Stimulated activated CD4-positive, alpha-beta T cell treated with anti-CD3 and anti-CD28 coated beads, Interleukin-2, amount 100 ng/mL, for 4 hours (primary cell): ENCODE results near the gene ARL2.
A peak's percentile ranks its signal among the peaks of the same experiment; 100 is the strongest.

ENCODE experiments used
- DNase-seq: peaks from one replicate; pipeline ENCODE4 v3.0.0-alpha.2; 2020; ENCODE audit warnings: low read depth

The ARL2 gene

DNA sequence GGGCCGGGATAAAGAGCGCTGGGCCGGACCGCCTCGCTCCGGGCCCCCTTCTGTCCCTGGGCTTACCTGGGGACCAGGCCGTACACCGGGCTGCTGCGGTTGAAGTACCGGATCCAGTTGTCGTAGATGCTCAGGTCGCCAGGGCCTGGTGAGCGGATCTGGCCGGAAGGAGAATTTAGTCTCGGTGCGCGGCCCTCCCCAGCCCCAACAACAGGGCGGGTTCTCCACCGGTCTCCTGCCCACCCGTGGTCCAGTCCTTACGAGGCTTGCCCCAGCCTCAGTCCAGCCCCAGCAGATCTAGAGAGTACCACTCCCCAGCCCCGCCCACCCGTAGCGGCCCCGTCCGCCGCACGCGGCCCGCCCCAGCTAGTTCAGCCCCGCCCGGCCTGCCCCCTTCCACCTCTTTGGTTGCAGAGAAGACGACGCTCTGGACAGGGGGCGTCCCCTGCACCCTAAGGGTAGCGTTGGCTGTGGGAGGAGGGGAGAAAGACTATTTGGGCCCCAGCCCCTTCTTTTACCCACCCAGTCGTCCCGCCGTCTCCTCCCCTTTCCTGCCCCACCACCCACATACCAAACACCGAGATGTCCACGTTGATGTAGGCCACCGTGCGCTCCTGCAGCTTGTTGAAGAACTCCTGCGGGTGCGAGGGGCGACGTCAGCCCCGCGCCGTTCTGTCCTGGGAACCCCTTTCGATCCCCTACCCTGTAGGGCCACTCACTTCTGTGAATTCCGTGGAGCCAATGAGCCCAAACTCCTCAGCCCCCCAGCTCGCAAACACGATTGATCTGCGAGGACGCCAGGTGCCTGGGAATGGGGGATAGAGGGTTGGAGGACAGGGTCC, 33.8 kb downstream of the ARL2 start:
- no peak for DNase-seq

DNA sequence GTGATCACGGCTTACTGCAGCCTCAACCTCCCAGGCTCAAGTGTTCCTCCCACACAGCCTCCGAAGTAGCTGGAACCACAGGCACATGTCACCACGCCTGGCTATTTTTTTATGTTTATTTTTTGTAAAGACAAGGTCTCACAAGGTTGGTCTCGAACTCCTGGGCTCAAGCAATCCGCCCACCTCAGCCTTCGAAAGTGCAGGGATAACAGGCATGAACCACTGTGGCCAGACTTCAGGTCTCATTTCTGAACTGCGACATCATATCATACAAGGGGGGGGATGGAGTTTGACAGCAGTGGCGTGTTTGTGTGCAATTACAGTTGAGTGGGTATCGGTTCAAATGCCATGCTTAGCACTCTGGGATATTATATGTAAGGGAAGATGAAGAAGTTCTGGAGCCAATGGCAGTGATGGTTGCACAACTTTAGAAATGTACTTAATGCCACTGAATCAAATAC, 37.5 kb downstream of the ARL2 start:
- no peak for DNase-seq

DNA sequence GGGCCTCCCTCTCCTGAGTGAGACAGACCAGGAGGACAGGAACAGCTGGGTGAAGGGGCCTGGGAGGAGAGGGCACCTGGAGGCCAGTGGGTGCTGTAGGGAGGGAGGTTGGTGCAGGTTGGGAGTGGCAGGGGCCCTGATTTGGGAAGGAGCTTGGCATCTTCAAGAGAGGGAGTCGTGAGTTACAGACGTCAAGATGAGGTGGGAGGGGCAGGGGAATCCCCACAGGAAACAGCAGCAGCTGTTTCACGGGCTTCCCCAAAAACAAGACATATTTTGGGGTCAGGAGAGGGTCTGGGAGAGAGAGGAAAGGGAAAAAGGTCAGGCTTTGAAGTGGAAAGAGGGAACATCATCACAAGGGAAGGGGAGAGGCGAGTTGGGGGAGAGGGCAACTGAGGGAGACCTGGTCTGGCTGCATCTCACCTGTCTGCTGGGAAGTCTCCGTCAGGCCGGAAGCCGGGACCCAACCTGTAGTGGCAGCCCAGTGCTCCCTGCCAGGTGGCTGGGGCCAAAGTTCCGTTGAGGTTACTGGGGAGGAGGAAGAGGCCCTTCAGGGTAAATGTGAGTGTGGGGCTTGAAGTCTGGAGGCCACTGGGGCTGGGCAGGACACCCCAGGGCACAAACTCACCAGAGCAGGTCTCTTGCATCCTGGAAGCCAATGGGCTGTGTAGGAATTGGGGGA, 40.0 kb downstream of the ARL2 start:
- DNase-seq, result peak; percentile 20

DNA sequence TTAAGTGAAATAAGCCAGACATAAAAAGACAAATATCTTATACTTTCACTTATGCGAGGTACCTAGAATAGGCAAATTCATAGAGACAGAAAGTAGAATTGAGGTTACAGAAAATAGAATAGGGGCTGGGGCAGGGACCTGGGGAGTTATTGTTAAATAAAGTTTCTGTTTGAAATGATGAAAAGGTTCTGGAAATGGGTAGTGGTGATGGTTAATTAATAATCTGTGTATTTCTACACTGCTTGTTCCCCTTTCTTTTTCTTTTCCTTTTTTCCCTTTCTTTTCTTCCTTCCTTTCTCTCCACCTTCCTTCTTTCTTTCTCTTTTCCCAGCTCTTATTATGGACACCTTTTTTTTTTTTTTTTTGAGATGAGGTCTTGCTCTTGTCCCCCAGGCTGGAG, 41.6 kb downstream of the ARL2 start:
- DNase-seq, result no peak

DNA sequence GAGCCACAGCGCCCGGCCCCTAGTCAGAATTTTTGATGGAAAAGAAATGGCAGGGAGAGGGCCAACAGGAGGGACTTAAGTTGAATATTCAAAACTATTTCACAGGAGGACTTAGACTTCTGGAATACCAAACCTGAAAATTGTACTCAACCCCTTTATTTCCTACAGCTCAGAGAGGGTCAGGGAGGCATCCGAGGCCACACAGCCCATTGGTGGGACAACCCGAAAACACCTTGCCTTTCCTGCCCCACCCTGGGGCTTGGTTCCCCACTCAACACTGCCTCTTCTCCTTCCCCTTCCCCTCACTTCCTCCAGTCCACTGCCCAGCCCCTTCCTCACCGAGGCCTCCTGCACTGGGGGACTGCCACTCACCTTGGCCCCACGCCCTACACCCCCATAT, 43.0 kb downstream of the ARL2 start:
- DNase-seq, result no peak

DNA sequence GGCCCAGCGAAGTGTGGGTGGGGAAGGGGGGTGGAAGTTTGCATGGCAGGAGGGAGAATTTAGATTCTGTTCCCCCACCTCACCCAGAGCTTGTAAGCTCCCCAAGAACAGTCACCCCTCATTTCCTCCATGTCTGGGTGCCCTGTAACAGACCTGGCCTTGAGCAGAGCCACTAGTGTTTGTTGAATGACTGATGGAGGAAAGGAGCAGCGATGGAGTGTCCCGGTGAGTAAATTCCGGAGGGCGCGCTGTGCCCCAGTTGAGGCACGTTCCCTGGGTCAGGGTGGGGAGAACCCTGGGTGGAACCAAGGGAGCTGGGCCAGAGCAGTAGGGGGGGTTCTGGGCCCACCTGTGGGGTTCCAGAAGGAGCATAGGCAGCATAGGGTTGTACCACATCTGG, 43.6 kb downstream of the ARL2 start:
- no peak for DNase-seq

DNA sequence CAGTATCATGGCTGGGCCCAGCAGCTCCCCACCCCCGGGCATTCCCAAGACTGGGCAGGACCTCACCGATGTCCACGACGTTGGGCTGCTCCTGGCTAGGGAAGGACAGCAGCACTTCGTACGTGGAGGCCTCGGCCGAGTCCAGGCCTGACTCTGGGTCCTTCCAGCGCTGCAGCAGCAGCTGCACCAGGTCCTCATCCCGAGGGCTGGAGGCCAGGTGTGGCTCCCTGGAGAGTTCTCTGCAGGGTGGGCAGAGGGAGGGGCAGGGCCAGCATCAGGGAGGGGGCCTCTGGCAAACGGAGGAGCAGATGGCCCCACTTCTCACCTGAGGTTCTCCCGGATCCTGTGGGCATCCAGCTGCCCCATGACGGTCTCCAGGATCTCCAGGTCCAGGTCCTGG, 44.1 kb downstream of the ARL2 start:
- no peak for DNase-seq

DNA sequence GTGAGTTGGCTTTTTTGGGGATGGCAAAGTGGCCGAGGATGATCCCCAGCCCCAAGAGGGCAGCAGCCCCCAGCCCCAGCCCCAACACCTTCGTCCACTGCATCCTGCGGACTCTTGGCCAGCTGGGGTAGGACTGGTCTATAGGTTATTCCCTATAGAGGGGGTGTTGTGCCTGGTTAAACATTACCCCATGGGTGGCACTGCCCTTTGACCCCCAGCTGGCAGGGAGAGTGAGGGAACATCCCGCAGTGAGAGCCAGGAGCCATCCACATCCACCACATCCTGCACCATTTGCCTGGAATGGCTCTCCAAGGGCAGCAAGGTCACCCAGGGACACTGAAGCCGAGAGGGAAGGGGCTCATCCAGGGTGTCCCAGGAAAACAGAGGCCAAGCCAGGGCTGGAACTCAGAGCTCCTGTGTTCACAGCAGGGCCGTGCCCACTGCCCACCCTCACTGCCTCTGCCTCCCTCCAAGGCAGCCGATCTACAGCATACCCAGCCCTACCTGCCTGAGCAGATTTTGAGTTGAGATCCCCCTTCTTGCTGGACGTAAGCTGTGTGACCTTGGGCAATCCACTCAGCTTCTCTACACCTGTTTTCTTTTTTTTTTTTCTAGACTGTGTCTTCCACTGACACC, 44.6 kb downstream of the ARL2 start, which contains the start of gene NAALADL1:
Gene NAALADL1 (minus strand): TSS at position 135 of the 636 bp plus-strand sequence. CDS start 32 bp downstream, at position 103.
- no peak for DNase-seq

DNA sequence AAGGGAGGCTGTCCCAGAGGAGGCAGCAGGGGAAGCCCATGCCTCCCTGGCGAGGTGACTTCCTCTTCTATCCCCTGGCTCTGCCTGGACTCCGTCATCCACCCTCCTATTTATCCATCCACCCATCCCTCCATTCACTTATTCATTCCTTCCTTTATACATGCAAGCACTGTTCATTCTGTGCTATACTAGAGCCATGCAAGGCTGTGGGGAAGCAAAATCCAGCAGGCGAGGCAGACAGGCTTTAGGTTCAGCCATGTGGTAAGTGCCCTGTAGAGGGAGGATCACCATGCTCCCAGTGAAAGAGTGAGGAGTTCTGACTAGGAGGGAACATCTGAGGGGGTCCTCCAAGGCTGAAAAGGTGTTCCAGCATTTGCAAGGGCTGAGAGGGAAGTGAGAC, 45.6 kb downstream of the ARL2 start:
- DNase-seq, result no peak

DNA sequence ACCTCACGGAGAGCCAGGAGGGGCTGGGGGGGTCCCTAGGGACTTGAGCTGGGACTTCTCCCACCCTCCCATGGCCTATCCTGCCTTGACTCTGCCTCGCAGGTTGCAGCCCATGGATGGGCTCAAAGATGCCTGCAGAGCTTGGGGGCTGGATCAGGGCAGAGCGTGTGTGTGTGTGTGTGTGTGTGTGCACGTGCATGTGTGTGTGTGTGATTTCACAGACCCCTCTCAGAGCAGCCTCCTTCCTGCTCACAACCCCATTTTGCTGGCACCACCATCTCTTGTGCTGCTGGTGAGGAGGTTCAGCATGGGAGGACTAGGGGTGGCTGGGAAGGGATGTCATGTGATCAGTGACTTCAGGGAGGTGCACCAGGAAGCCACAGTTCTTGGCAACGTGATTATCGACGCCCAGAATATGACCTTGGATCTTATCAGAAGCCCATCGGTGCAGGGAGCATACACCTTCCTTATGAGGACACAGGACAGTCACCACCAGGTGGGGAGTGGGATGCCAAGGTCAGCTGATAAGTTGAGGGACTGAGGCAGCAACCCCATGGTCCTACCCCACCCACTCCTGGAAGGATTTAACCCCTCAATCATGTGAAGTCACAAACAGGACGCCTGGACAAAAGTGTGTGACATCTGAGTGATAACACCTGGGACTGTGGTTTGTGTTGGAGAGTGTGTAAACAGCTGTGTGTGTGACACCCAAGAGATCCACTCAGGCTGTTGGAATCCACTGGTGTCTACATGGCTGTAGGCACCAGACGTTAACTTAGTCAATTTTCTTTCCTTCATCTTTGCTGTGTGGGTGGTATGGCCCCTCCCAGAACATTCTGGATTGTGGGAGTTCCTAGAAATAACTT, 46.2 kb downstream of the ARL2 start:
- DNase-seq, result no peak

DNA sequence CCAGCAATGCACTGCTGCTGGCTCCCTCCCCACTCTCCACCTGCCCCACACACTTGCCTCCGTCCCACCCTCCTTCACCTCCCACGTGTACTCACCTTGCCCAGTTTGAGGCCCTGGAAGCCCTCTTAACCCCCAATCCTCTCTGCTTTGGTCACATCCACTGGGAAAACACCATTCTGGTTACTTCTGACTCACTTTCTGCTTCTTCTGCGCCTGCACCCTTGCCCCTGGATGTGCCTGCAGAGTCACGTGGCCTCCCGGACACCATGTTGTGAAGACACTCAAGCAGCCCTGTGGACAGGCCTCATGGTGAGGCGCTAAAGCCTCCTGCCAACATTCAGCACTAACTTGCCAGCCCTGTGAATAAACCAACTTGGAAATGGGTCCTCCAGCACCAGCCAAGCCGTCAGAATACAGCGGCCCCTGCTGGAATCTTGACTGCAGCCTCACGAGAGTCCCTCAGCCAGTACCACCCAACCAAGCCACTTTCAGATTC, 47.0 kb downstream of the ARL2 start:
- DNase-seq, result no peak

DNA sequence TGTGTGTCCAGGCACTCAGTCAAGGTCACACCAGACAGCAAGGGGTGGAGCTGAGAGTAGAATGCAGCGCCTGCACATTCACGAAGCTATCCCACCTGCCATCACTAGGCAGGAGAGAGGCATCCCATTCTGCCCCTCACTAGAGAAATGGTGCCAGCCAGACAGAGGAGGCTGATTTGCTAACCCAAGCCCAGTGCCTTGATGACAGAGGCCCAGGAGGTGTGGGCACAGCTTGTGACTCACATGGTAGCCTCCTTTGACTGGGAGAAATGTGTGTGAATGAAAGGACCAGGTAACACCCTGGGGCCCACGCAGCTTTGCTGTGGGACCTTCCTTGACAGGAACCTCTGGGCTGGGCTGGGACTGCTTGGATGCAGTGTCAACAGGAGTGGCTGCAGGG, 49.6 kb downstream of the ARL2 start:
- no peak for DNase-seq

DNA sequence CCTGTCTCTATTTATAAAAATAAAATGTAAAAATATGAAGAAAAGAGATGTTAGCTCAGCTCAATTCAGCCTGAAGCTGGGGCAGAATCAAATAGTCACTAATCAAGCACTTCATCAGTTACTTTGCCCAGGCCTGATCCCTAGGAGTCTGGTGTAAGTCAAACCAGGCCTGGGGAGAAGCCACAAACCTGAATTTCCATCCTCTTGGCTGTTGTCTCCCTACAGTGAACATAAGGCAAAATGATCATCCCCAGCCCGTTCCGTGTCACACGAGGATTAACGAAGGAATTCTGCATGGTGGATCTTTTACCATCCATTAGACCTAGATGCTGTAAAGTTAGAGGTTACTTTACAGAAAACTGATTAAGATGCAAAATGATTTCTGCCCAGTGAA, 50.9 kb downstream of the ARL2 start:
- DNase-seq, result no peak

DNA sequence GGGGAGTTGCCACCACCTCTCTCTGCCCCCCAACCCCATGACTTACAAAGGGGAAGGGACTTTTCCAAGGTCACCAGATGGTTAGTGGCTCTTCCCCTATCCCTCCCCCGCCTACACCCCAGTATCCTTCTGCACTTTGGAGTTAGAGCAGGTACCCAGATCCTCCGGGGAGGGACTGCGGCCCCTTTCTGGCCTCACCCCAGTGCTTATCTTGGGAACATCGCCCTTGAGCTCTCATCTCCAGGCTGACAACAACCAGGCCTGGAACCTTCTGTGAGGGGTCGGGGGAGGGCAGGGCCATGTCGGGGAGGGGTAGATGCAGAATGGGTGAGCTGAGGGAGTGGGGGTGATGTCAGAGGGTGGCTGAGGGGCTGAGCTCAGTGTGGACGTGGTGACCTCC, 51.9 kb downstream of the ARL2 start:
- DNase-seq, result no peak

DNA sequence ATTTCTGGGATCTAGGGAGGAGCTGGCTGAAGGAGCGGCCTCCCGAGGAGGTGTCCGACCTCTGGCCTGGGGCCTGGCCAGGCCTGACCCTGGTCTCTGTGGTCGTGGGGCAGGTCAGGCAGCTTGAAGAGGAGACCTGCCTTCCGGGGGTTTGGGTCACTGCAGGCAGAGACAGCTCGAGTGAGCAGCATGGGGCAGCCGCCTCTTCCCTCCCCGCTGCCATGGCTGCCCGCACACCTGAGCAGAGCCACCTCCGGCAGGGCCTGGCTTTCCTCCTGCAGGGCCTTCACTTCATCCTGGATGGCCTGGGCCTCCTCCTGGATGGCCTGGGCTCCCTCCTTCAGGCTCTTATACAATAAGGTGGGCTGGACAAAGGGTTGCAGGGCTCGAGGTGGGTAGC, 52.4 kb downstream of the ARL2 start:
- DNase-seq, result no peak

DNA sequence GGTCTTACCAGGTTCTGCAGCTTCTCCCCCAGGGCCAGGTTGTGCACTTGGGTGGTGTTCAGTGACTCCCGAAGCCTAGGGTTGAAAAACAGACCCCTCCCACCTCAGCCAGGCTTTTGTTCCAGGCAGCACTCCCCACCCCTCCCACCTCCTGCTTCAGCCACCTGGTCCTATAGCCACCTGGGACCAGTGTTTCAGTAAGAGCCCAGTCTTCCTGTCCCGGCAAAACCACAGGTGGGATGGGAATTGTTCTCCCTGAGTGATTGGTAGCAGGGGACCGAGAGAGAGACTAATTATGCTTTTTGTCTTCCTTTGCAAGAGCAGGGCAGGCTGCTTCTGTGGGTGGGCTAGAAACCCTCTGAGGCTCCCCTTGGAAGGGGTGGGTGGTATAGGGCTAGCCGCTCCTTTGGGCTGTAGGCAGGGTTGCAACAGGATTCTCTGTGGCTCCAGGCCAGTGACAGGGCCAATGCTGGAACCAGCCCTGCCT, 52.9 kb downstream of the ARL2 start:
- DNase-seq, result no peak

DNA sequence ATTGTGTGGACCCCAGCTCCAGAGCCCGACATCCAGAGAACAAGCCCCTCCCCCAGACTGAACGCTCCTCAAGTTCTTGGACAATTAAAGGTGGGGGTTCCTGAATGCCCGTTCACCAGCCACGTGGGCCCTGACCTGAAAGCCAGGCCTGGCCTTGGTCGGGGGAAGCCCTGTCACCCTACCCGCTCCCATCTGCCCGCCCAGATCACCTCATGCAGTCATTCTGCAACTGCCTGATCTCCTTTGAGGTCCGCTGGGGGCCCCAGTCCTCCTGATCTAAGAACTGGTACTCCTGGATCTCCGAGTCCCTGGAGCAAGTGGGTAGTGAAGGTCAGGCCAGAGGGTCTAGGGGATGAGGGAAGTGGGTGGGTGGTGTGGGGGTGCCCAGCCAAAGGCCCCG, 53.5 kb downstream of the ARL2 start:
- DNase-seq, result no peak

DNA sequence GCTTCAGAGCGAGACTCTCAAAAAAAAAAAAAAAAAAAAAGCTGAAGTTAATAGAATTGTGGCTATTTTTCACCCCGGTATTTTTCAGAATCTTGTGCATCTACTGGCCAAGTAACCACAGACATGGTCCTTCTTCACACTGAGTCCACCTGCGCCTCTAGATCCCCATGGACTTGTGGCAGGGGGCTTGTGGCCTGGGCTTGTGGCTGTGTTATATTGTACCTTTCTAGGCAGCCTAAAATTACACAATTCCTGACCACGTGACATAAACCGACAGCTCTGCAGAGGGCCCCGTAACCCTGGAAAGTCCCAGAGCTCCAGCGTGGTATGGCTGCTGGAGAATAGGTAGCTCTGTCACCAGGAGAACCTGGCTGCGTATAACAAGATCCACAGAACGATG, 55.3 kb downstream of the ARL2 start:
- DNase-seq, result no peak
